Progenitor cell of endocrine pancreas (in vitro differentiated cells): ENCODE data around the gene PRSS53. TPM values are rescaled to one million over a fixed set of nuclear protein-coding genes. Genes with fewer than 3 reads are reported as not detected.
"Not testable (repeated sequence)": the region's sequence is repeated elsewhere in the genome, so short reads cannot be mapped to it uniquely, and the experiment has no call there.

ENCODE experiments used
- DNase-seq: peaks from one replicate; pipeline ENCODE4 v3.0.0; 2021; ENCODE audit warnings: low spot score; ENCODE audit not compliant: unreplicated experiment
- H3K27ac Mint-ChIP-seq: 2 replicates; pipeline ENCODE4 v1.8.0; 2021; ENCODE audit warnings: mild to moderate bottlenecking, moderate library complexity, mixed read lengths
- H3K27me3 Mint-ChIP-seq: 2 replicates; pipeline ENCODE4 v1.8.0; 2021; ENCODE audit warnings: mixed read lengths
- H3K36me3 Mint-ChIP-seq: 2 replicates; pipeline ENCODE4 v1.8.0; 2022; ENCODE audit warnings: mixed read lengths; ENCODE audit not compliant: insufficient read depth
- H3K4me1 Mint-ChIP-seq: 2 replicates; pipeline ENCODE4 v1.8.0; 2021; ENCODE audit warnings: low read depth, mixed read lengths
- H3K4me3 Mint-ChIP-seq: 2 replicates; pipeline ENCODE4 v1.8.0; 2021; ENCODE audit warnings: low read depth, mild to moderate bottlenecking, moderate library complexity, mixed read lengths
- H3K9me3 Mint-ChIP-seq: 2 replicates; pipeline ENCODE4 v1.8.0; 2021; ENCODE audit warnings: low read depth, mixed read lengths
- CTCF ChIP-seq: fragments of 200-600 bp; sonication (generic); IDR thresholded peaks from one replicate; pipeline ENCODE4 v1.5.0; 2021; ENCODE audit warnings: antibody characterized with exemption, mild to moderate bottlenecking; ENCODE audit not compliant: unreplicated experiment
- long read RNA-seq: library from polyadenylated mRNA; unstranded; transcript quantifications from one replicate; pipeline ENCODE4 v2.0.0, GENCODE V29; 2020
- total RNA-seq: library from RNA; stranded (reverse); gene quantifications from 2 replicates; pipeline ENCODE4 v1.2.1, GENCODE V29; 2021

Gene PRSS53
- total RNA-seq: 2.3 and 2.9 TPM in 2 replicates
- long read RNA-seq: 0 reads

DNA sequence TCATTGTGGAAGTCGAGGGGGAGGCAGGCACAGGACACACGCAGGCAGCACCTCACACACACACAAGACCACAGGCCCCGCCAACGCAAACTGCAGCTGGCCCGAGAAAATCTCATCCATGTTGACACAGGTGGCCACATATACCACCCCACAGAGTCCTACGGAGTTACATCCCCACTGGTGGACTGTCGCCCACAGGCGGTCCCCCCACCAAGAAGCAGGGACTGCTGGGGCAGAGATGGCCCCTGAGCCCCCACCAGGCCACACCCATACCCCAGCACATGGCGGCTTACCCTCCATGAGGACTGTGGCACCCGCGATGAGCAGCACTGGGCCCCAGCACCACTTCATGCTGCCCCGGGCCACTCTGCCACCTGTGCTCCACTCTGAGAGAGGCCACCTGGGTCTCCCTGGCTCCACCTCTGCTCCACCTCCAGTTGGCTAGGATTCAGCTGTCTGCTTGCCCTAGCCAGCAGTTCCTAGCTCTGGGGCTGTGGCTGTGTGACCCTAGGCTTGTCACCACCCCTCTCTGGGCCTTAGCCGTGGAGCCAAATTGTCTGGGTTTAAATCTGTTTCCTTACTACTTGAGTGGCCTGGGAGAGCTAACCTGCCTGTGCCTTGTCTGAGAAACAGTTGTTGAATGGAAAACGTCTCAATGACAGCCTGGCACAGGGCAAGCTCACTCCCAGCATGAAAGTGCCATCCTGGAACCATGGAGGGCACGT is at the start of gene PRSS53:
Gene PRSS53, minus strand, starts transcription at position 485 of the 725 bp plus-strand sequence. Its CDS starts 134 bp downstream, at position 351.
- H3K4me3 Mint-ChIP-seq: no peak within 1 kb of the TSS
- H3K36me3 Mint-ChIP-seq: no peaks in the 10 kb centered on the region
- TF ChIP-seq CTCF: no peak
- H3K4me1 Mint-ChIP-seq: peaks cover 2% of the 10 kb centered on the region
- H3K27ac Mint-ChIP-seq: no peak within 1 kb of the TSS
- H3K9me3 Mint-ChIP-seq: no peaks in the 10 kb centered on the region
- H3K27me3 Mint-ChIP-seq: no peaks in the 10 kb centered on the region
- no peak for DNase-seq

DNA sequence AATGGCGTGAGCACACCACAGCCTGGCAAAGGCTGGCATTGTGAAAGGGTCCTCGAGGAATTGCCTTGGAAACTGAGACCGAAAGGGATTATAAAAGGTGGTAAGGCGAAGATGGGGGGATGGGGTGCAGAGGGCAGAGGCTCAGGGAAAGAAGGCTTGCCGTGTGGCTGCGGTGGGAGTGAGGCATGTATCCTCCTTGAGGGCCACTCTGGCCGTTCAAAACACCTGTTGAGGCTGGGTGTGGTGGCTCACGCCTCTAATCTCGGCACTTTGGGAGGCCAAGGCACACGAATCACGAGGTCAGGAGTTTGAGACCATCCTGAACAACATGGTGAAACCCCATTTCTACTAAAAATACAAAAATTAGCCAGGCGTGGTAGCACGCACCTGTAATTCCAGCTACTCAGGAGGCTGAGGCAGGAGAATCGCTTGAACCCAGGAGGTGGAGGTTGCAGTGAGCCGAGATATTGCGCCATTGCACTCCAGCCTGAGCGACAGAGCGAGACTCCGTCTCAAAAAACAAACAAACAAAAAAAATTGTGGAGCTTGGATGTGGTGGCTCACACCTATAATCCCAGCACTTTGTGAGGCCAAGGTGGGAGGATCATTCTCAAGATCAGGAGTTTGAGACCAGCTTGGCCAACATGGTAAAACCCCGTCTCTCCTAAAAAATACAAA is 48.2 kb upstream of the PRSS53 start:
- H3K4me1 Mint-ChIP-seq: peaks cover 42% of the 10 kb centered on the region
- not testable (repeated sequence) for H3K27me3 Mint-ChIP-seq

GRCh38 chr16:31136287-31136662 is 47.5 kb upstream of the PRSS53 start:
- no peak for DNase-seq
- peak overlapping the region; percentile 91 for H3K4me3 Mint-ChIP-seq
- no peak for TF ChIP-seq CTCF

More for the DNA sequence above, 48.2 kb upstream of the PRSS53 start:
- H3K4me3 Mint-ChIP-seq, H3K27ac Mint-ChIP-seq, H3K9me3 Mint-ChIP-seq, H3K36me3 Mint-ChIP-seq, DNase-seq: not testable (repeated sequence)

GRCh38 chr16:31135535-31136286 is 47.0 kb upstream of the PRSS53 start, which contains the start of gene PRSS8:
PRSS8 (minus strand) TSS chr16:31135727; CDS start chr16:31135498, 229 bp downstream.
- no peaks in the 10 kb centered on the region for H3K27me3 Mint-ChIP-seq
- H3K36me3 Mint-ChIP-seq: peaks cover 12% of the 10 kb centered on the region
- DNase-seq: peak; percentile 66
- TF ChIP-seq CTCF: no peak
- H3K4me3 Mint-ChIP-seq: peak within 1 kb of the TSS; percentile 91
- H3K9me3 Mint-ChIP-seq: no peaks in the 10 kb centered on the region
- H3K27ac Mint-ChIP-seq: peak within 1 kb of the TSS; percentile 98
- H3K4me1 Mint-ChIP-seq: peaks cover 47% of the 10 kb centered on the region

More at GRCh38 chr16:31136287-31136662, 47.5 kb upstream of the PRSS53 start:
- Mint-ChIP-seq H3K9me3 (no peaks in the 10 kb centered on the region), H3K27me3 (no peaks in the 10 kb centered on the region), H3K4me1 (peaks cover 42% of the 10 kb centered on the region), H3K27ac (peak overlapping the region; percentile 10), H3K36me3 (peaks cover 9% of the 10 kb centered on the region)

DNA sequence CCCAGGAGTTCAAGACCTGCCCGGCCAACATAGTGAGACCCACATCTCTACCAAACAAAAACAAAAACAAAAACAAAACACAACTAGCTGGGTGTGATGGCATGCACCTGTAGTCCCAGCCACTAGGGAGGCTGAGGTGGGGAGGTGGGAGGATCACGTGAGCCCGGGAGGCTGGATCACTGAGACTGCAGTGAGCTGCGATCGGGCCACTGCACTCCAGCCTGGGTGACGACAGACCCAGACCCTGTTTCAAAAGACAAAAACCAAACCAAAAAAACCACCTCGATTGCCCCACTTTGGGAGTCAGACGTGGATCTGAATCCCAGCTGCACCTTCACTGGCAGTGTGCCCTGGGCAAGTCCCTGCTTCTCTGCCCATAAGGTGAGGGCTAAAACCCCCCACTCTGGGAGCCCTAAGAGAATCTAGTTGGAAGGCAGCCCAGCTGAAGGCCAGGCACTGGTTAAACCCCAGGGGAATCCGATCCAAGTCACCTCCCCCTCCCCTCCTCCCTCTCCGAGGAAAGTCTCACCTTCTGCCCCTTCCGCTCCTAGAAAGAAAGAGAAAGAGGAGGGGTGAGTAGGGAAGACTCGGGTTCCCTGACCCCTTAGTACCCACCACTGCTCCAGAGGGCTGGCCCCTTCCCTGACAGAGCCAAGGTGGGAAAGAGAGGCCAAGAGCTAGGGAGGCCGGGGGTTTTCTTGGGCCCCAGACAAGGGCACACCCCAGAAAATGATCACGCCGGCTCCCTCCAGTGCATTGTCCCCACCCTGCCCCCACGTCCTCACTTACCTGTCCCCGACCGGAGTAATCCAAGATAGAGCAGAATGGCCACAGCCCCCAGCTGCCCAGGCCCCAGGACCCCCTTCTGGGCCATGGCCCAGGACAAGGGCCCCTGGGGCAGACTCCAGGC is 46.1 kb upstream of the PRSS53 start:
- H3K36me3 Mint-ChIP-seq: peaks cover 14% of the 10 kb centered on the region
- peak overlapping the region; percentile 98 for H3K27ac Mint-ChIP-seq
- H3K9me3 Mint-ChIP-seq: no peaks in the 10 kb centered on the region
- no peak for DNase-seq
- peak overlapping the region; percentile 91 for H3K4me3 Mint-ChIP-seq
- peak; percentile 43 for TF ChIP-seq CTCF
- peaks cover 49% of the 10 kb centered on the region for H3K4me1 Mint-ChIP-seq
- no peaks in the 10 kb centered on the region for H3K27me3 Mint-ChIP-seq
